H1 (cell line): ENCODE data around the gene TRAIP. TPM values are rescaled to one million over a fixed set of nuclear protein-coding genes. Genes with fewer than 3 reads are reported as not detected.

Experiments
- CTCF ChIA-PET: fragments of 300-600 bp; sonication (Branson Sonifier 250); formaldehyde crosslinking; loops from one replicate; lab custom pipeline; 2021; ENCODE audit not compliant: partially characterized antibody; lab: Charles Lee
- POLR2A ChIA-PET: fragments of 300-600 bp; sonication (Branson Sonifier 250); formaldehyde crosslinking; loops from one replicate; lab custom pipeline; 2021; ENCODE audit warnings: inconsistent platforms; ENCODE audit not compliant: partially characterized antibody; lab: Charles Lee
- DNase-seq, 2 experiments: peaks; one replicate each; pipeline versions ENCODE4 v3.0.0 to v3.0.0-alpha.2; 2010 to 2022; ENCODE audit warnings: low spot score in 2 of 2, low read depth in 1 of 2, mixed read lengths in 1 of 2
- FAIRE-seq: peaks from 2 replicates; lab custom pipeline; 2011; peaks lifted over from hg19 to GRCh38; lab: Jason Lieb, UNC
- H2AFZ ChIP-seq: 2 replicates; pipeline ENCODE4 v1.8.1; 2012; ENCODE audit warnings: low read length, inconsistent platforms
- H2AK5ac ChIP-seq: 2 replicates; pipeline ENCODE4 v1.6.1; 2013; ENCODE audit warnings: low read depth, low read length
- H2BK120ac ChIP-seq: replicated peaks from 2 replicates; pipeline ENCODE3; 2013; ENCODE audit warnings: low read depth, low read length, inconsistent platforms
- H2BK12ac ChIP-seq: 2 replicates; pipeline ENCODE4 v1.6.1; 2013; ENCODE audit warnings: low read depth, low read length
- H2BK15ac ChIP-seq: 2 replicates; pipeline ENCODE4 v1.6.1; 2013; ENCODE audit warnings: low read length
- H2BK20ac ChIP-seq: 2 replicates; pipeline ENCODE4 v1.6.1; 2013; ENCODE audit warnings: low read length
- H2BK5ac ChIP-seq: 2 replicates; pipeline ENCODE4 v1.6.1; 2013; ENCODE audit warnings: low read depth, low read length
- H3K14ac ChIP-seq: 2 replicates; pipeline ENCODE4 v1.6.1; 2013; ENCODE audit warnings: inconsistent platforms; ENCODE audit not compliant: insufficient read length
- H3K18ac ChIP-seq: 2 replicates; pipeline ENCODE4 v1.6.1; 2013; ENCODE audit warnings: low read length; ENCODE audit errors: extremely low read depth
- H3K23ac ChIP-seq: 2 replicates; pipeline ENCODE4 v1.6.1; 2013; ENCODE audit warnings: inconsistent platforms; ENCODE audit not compliant: insufficient read length
- H3K23me2 ChIP-seq: 2 replicates; pipeline ENCODE4 v1.6.1; 2013; ENCODE audit warnings: low read depth, low read length
- H3K27ac ChIP-seq: 2 replicates; pipeline ENCODE4 v1.6.1; 2011; ENCODE audit warnings: low read depth, low read length, inconsistent platforms
- H3K27me3 ChIP-seq, 4 experiments: replicated peaks in 1 of 4; 1 replicate in 1 of 4; 2 replicates in 3 of 4; pipeline versions ENCODE4 v1.6.1 to v1.8.1; 2011 to 2013; ENCODE audit warnings: low read length in 3 of 4, mild to moderate bottlenecking in 3 of 4, inconsistent platforms in 2 of 4, mixed read lengths in 2 of 4, moderate library complexity in 1 of 4; ENCODE audit not compliant: control insufficient read depth in 3 of 4, insufficient read depth in 3 of 4; ENCODE audit errors: extremely low read depth in 1 of 4
- H3K36me3 ChIP-seq, 4 experiments: 2 replicates each; pipeline versions ENCODE4 v1.6.1 to v1.8.1; 2011 to 2013; ENCODE audit warnings: mild to moderate bottlenecking in 4 of 4, low read length in 3 of 4, moderate library complexity in 2 of 4, control low read depth in 1 of 4, inconsistent platforms in 1 of 4; ENCODE audit not compliant: insufficient read depth in 4 of 4, control insufficient read depth in 2 of 4
- H3K4ac ChIP-seq: replicated peaks from 2 replicates; pipeline ENCODE3; 2013; ENCODE audit warnings: low read length, low read depth, mixed read lengths, inconsistent platforms; ENCODE audit not compliant: insufficient read length
- H3K4me1 ChIP-seq, 4 experiments: replicated peaks in 1 of 4; 1 replicate in 1 of 4; 2 replicates in 3 of 4; pipeline versions ENCODE4 v1.6.1 to v1.8.1; 2011 to 2013; ENCODE audit warnings: low read length in 3 of 4, inconsistent platforms in 2 of 4, mixed read lengths in 1 of 4; ENCODE audit not compliant: insufficient read depth in 4 of 4, control insufficient read depth in 3 of 4
- H3K4me2 ChIP-seq, 2 experiments: 2 replicates each; pipeline versions ENCODE4 v1.6.1 to v1.8.1; 2011 to 2013; ENCODE audit warnings: low read depth in 2 of 2, low read length in 2 of 2, control low read depth in 1 of 2, inconsistent platforms in 1 of 2, mild to moderate bottlenecking in 1 of 2; ENCODE audit not compliant: insufficient read depth in 1 of 2
- H3K4me3 ChIP-seq, 4 experiments: fragments of 200-600, 300-600 bp in 1 of 4; sonication (generic), shearing (Covaris generic), sonication (Bioruptor Twin) in 1 of 4; 2 replicates each; pipeline versions ENCODE4 v1.5.1 to v1.8.1; 2011 to 2016; ENCODE audit warnings: low read length in 4 of 4, low read depth in 3 of 4, control low read depth in 2 of 4, inconsistent platforms in 2 of 4, mild to moderate bottlenecking in 2 of 4, mixed read lengths in 1 of 4, moderate library complexity in 1 of 4; ENCODE audit not compliant: insufficient read depth in 2 of 4; ENCODE audit errors: extremely low read depth in 1 of 4
- H3K56ac ChIP-seq: replicated peaks from 2 replicates; pipeline ENCODE3; 2013; ENCODE audit warnings: low read depth, mild to moderate bottlenecking, mixed read lengths, low read length, inconsistent platforms; ENCODE audit not compliant: insufficient read length
- H3K79me1 ChIP-seq: 2 replicates; pipeline ENCODE4 v1.6.1; 2013; ENCODE audit warnings: low read depth, low read length, control low read depth
- H3K79me2 ChIP-seq, 2 experiments: 2 replicates each; pipeline versions ENCODE4 v1.6.1 to v1.8.1; 2012 to 2013; ENCODE audit warnings: low read length in 2 of 2, mild to moderate bottlenecking in 2 of 2, inconsistent platforms in 1 of 2; ENCODE audit not compliant: insufficient read depth in 2 of 2, control insufficient read depth in 1 of 2
- H3K9ac ChIP-seq, 4 experiments: replicated peaks in 1 of 4; 1 replicate in 1 of 4; 2 replicates in 3 of 4; pipeline versions ENCODE4 v1.6.1 to v1.8.1; 2011 to 2013; ENCODE audit warnings: low read depth in 3 of 4, low read length in 3 of 4, control low read depth in 2 of 4, mild to moderate bottlenecking in 2 of 4, moderate library complexity in 2 of 4, inconsistent platforms in 1 of 4; ENCODE audit errors: extremely low read depth in 1 of 4
- H3K9me3 ChIP-seq, 2 experiments: 2 replicates each; pipeline versions ENCODE4 v1.6.1 to v1.8.1; 2012 to 2013; ENCODE audit warnings: mild to moderate bottlenecking in 2 of 2, moderate library complexity in 2 of 2, control low read depth in 1 of 2, inconsistent platforms in 1 of 2, low read depth in 1 of 2, low read length in 1 of 2, mixed read lengths in 1 of 2; ENCODE audit not compliant: insufficient read depth in 2 of 2
- H4K20me1 ChIP-seq, 2 experiments: replicated peaks in 1 of 2; 2 replicates each; pipeline versions ENCODE3 to v1.8.1; 2011 to 2013; ENCODE audit warnings: inconsistent platforms in 2 of 2, low read length in 2 of 2, mild to moderate bottlenecking in 1 of 2; ENCODE audit not compliant: insufficient read depth in 2 of 2, control insufficient read depth in 1 of 2
- H4K5ac ChIP-seq: 2 replicates; pipeline ENCODE4 v1.6.1; 2013; ENCODE audit warnings: low read length, low read depth, mixed read lengths, inconsistent platforms; ENCODE audit not compliant: insufficient read length
- H4K8ac ChIP-seq: 2 replicates; pipeline ENCODE4 v1.8.0; 2013; ENCODE audit warnings: mild to moderate bottlenecking, moderate library complexity, low read length, inconsistent platforms; ENCODE audit not compliant: insufficient read depth; ENCODE audit errors: extremely low read depth
- H4K91ac ChIP-seq: replicated peaks from 2 replicates; pipeline ENCODE3; 2013; ENCODE audit warnings: low read length, mixed read lengths, inconsistent platforms; ENCODE audit not compliant: insufficient read length
- BCL11A ChIP-seq, 2 experiments: IDR thresholded peaks; one replicate each; pipeline ENCODE4 v1.6.1; 2011; ENCODE audit warnings: low read depth in 2 of 2, low read length in 2 of 2, mild to moderate bottlenecking in 2 of 2
- BRCA1 ChIP-seq: IDR thresholded peaks from 2 replicates; pipeline ENCODE4 v1.6.1; 2012; ENCODE audit warnings: low read depth, low read length, improper control_type of control experiment
- GABPA ChIP-seq: IDR thresholded peaks from 2 replicates; pipeline ENCODE4 v1.6.1; 2011; ENCODE audit warnings: mild to moderate bottlenecking, low read length, moderate library complexity, borderline replicate concordance; ENCODE audit not compliant: insufficient read depth
- HDAC6 ChIP-seq: IDR thresholded peaks from one replicate; pipeline ENCODE4 v1.7.1; 2012; ENCODE audit warnings: low read depth, mild to moderate bottlenecking, inconsistent platforms, low read length, moderate library complexity
- JUN ChIP-seq: IDR thresholded peaks from 2 replicates; pipeline ENCODE4 v1.6.1; 2011; ENCODE audit warnings: low read depth, mild to moderate bottlenecking, improper control_type of control experiment, low read length
- PHF8 ChIP-seq: fragments of 200-600 bp; sonication (generic); conservative IDR thresholded peaks from 2 replicates; pipeline ENCODE4 v1.7.1; 2012; ENCODE audit warnings: low read depth, mild to moderate bottlenecking, inconsistent platforms, low read length, moderate library complexity
- SP2 ChIP-seq: IDR thresholded peaks from 2 replicates; pipeline ENCODE4 v1.6.1; 2012; ENCODE audit warnings: mild to moderate bottlenecking, low read length, inconsistent platforms
- TAF7 ChIP-seq: optimal IDR thresholded peaks from 2 replicates; pipeline ENCODE3; 2011; ENCODE audit warnings: low read depth, mild to moderate bottlenecking, inconsistent platforms, low read length, moderate library complexity, borderline replicate concordance
- TCF12 ChIP-seq: IDR thresholded peaks from 2 replicates; pipeline ENCODE4 v1.6.1; 2011; ENCODE audit warnings: low read depth, mild to moderate bottlenecking, low read length
- WGBS, 2 experiments: shearing (Covaris generic) in 1 of 2; methylation state at CpG; one replicate each; pipeline versions ENCODE4 v1.1.6 to v1.1.7; 2013 to 2015; ENCODE audit warnings: low lambda C conversion rate in 2 of 2, mixed read lengths in 2 of 2, inconsistent platforms in 1 of 2, low coverage in 1 of 2, missing lambda C conversion rate in 1 of 2; ENCODE audit not compliant: insufficient replicate concordance in 2 of 2, insufficient coverage in 1 of 2, insufficient read length in 1 of 2; ENCODE audit errors: extremely low coverage in 1 of 2, missing lambda C conversion rate in 1 of 2; 5-methylcytosine and 5-hydroxymethylcytosine counted together
- polyA plus RNA-seq, 7 experiments: library from polyadenylated mRNA; depleted of rRNA in 3 of 7; stranded (reverse) in 5 of 7; unstranded in 2 of 7; fragments of >200 nt in 5 of 7; fragments of 200-250 nt in 2 of 7; gene quantifications; 1 replicate in 5 of 7; 2 replicates in 1 of 7; 4 replicates in 1 of 7; pipeline versions ENCODE4 v1.2.1 to v1.2.3, GENCODE V29; 2011 to 2013; ENCODE audit warnings: missing spikeins in 2 of 7, mixed read lengths in 2 of 7
- total RNA-seq: library from RNA; stranded (reverse); fragmentation: NEBNext Ultra II Directional; extraction: Animal tissue kit (Norgen Biotek cat#: 25700); gene quantifications from 2 replicates; pipeline ENCODE4 v1.2.1, GENCODE V29; 2021
- TF ChIP-seq, protein P1 (sequence below): IDR thresholded peaks from 2 replicates; pipeline ENCODE4 v1.6.1; 2012; ENCODE audit warnings: inconsistent platforms

The TRAIP gene
- total and polyA plus RNA-seq, 2 of the 8 experiments (the other 6 are each of a cell fraction or from before 2014, with no cell fraction given) = 27.7 to 28.1 TPM

DNA sequence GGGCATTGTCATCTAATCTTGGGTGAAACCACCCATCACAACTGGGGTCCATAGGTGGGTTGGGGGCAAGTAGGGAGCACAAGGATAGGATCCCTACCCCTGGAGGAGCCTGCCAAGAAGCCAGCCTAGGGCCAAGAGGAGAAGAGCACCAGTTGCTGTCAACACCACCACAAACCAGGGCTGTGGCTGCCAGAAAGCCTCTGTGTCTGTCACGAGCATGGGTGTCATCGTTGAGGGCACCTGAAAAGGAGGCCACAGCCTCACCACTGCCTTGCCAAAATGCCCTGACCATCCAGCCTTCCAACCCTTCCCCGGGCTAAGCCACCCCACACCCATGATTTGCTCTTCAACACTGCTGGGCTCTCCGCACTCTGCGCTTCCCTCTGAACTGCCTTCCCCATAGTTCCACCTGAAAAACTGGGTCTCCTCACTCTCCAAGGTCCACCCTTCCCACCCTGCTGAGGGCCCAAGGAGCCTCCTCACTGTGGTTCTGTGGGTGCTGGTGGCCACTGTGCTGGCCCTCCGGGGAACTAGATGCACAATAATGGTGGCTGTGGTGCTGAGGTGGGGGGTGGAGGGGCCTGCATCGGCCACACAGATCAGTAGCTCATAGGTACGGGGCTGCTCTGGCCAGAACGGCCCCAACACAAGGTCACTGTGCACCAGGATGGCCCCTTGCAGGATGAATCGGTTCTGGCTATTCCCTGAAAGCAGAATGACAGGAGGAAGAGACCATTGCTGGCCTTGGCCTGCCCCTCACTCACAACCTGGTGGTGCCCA, 63.8 kb downstream of the TRAIP start:
- Histone ChIP-seq H2BK12ac (no peak overlapping the region), H3K27ac (no peak overlapping the region), H3K79me1 (no peaks in the 10 kb centered on the region), H2AK5ac (no peak overlapping the region), H4K20me1 (peaks cover 0 to 2% of the 10 kb centered on the region in 2 experiments), H3K27me3 (no peaks in the 10 kb centered on the region; a peak in 1 of 7 replicates), H3K14ac (no peak overlapping the region), H4K91ac (no peak overlapping the region), H2AFZ (no peak overlapping the region), H3K36me3 (no peaks in the 10 kb centered on the region), H3K4me1 (no peaks in the 10 kb centered on the region), H3K4me2 (no peak overlapping the region), H3K4me3 (no peak overlapping the region), H3K79me2 (no peaks in the 10 kb centered on the region), H3K23me2 (no peaks in the 10 kb centered on the region), H2BK20ac (no peak overlapping the region), H2BK120ac (no peak overlapping the region), H3K9me3 (no peaks in the 10 kb centered on the region), H3K56ac (no peak overlapping the region), H4K5ac (no peak overlapping the region), H2BK5ac (no peak overlapping the region)
- ChIA-PET POLR2A (interaction anchor here (0.6 kb wide), 1 partner anchor 15 kb away, joined by 4 read pairs; no protein-coding TSS in a partner anchor), CTCF (interaction anchor here (0.9 to 1.6 kb wide), 4 partner anchors 11 to 91 kb away, joined by 3 to 4 read pairs (median 4); no protein-coding TSS in a partner anchor)
- DNase-seq (no peak), FAIRE-seq (no peak)
- 91% methylated on average over 9 of the region's 10 CpGs; no CpG with 5 or more reads in 1 of the 2 experiments for WGBS, 2 experiments
- TF ChIP-seq, protein P1, sequence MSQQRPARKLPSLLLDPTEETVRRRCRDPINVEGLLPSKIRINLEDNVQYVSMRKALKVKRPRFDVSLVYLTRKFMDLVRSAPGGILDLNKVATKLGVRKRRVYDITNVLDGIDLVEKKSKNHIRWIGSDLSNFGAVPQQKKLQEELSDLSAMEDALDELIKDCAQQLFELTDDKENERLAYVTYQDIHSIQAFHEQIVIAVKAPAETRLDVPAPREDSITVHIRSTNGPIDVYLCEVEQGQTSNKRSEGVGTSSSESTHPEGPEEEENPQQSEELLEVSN = no peak
- no peak for TF ChIP-seq BRCA1
- TF ChIP-seq HDAC6 = no peak
- TF ChIP-seq TCF12 = no peak
- no peak for TF ChIP-seq GABPA
- TF ChIP-seq SP2 = no peak
- no peak for TF ChIP-seq JUN
- no peak for TF ChIP-seq PHF8
- no peak for TF ChIP-seq BCL11A (IDR thresholded peaks at IDR 0.05; ENCODE audit: low read depth in 2 of 2, low read length in 2 of 2)
- TF ChIP-seq TAF7 = no peak
- TF ChIP-seq, all 59 proteins: peak for 0
- H4K8ac ChIP-seq = peak overlapping the region; percentile 57; the same call in 1 of the 2 replicates
- no peak overlapping the region for H3K18ac ChIP-seq
- no peak overlapping the region for H3K4ac ChIP-seq
- H3K9ac ChIP-seq = no peak overlapping the region
- H3K23ac ChIP-seq = no peak overlapping the region
- H2BK15ac ChIP-seq = no peak overlapping the region
